DMS79 (cell line): ENCODE data around the gene CCDC88C.

ENCODE experiments used
- DNase-seq: peaks from one replicate; lab custom pipeline; 2025; lab: John Stamatoyannopoulos, UW

CCDC88C gene

DNA sequence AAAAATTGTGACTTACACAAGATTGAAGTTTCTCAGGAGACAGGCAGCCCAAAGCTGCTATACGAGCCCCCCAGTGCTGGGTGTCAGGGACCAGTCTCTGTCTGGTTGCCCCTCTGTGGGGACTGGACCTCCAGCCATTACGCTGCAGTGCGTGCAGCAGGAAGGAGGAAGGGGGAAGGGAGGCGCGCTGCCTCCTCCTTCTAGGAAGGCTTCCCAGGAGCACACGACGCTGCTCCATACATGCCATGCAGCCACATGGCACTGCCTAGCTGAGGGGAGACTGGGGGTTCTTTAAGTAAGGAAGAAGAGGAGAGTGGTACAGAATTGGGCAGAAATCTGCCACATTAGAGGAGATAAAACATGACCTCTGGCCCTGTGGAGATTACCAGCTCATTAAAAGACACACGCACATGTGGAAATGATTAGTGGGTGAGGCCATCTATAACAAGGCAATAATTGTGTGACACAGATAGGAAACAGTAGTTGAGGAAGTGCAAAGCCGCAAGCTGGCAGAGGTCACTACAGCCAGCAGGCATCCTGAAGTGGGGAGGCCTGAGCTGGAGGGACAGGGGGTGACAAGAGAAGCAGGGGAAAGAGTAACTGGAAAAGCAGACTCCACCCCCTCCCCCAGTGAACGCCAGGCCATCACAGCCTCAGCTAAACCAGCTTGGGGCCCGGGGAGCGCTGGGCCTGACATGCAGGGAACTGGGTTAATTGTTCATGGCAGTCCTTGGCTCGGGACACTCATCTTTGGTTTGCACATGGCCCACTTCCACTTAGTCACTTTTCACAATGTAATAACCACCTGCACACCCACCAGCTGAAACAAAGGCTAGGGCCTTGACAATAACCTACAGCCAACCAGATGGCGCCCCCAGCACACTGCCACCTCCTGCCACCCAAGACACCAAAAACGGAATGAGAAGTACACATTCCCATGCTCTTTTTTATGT, 39.6 kb downstream of the CCDC88C start:
- DNase-seq = no peak

DNA sequence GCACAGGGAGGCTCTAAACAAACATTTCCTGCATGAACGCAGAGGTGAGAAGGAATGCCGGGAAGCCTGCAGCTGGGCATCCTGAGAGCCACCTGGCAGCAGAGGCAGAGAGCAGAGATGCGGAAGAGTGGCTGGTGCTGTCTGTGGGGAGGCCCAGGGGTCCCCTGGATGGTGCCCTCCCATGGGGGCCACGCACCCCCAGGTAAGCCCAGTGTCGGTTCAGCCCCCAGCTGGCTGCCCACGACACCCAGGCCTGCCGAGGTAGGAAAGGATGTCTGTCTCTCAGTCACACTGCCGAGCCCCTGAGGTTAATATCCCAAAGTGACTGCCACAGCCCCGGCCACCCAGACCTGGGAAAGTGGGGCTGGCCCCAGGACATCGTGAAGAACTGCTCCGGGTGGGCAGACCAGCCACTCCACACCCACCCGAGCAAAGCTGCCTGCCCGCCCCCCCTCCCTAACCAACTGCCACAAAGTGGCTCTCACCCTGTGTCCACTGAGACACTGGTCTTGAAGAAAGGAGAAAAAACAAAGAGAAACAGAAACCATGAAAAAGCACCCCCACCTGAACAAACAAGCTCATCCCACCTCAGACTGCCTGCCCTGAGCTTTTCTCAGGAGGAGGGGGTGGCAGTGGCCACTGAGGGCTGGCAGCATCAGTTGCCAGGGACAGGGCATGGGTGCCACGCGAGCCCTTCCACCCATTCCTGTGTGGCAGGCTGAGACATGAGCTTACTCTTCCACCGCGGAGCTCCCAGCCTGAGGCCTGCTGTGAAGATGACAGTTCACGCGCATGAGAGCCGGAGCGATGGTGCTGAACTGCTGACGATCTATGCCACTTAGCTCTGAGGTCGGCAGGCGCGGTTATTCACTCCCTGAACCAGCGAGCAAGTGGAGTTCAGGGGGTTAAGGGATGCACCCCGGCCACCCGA, 40.8 kb downstream of the CCDC88C start:
- DNase-seq = peak; percentile 40

DNA sequence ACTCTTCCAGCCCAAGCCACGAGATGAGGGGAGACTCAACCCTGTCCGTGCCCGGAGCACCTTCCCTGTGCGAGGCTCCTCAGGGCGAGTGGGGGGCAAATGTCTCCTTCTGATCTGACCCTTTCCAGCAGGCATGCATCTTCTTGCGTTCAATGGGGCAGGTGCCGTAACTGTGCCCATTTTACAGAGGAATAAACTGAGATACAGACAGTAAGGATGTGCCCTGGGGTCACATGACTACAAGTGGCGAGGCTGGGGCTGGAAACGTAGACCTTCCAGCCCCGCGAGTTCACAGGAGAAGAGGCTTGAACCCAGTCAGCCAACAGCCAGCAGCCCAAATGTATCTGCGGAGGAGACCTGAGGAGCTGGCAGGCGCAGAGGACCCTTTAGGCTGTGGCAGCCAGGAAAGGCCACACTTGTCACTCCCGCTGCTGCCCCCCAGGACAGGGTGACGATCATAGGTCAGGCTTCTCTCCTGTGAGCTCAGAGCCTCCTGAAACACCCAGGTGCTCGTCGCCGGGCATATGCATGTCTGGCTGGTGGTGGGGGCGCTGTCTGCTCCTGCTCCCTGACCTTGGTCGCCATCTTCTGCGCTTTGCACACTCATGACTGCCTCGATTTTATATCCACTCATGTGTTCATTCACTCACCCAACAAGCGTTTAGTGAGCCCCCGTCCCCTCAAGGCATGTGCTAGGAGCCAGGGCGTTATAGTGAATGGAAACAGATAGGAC, 41.7 kb downstream of the CCDC88C start:
- no peak for DNase-seq

DNA sequence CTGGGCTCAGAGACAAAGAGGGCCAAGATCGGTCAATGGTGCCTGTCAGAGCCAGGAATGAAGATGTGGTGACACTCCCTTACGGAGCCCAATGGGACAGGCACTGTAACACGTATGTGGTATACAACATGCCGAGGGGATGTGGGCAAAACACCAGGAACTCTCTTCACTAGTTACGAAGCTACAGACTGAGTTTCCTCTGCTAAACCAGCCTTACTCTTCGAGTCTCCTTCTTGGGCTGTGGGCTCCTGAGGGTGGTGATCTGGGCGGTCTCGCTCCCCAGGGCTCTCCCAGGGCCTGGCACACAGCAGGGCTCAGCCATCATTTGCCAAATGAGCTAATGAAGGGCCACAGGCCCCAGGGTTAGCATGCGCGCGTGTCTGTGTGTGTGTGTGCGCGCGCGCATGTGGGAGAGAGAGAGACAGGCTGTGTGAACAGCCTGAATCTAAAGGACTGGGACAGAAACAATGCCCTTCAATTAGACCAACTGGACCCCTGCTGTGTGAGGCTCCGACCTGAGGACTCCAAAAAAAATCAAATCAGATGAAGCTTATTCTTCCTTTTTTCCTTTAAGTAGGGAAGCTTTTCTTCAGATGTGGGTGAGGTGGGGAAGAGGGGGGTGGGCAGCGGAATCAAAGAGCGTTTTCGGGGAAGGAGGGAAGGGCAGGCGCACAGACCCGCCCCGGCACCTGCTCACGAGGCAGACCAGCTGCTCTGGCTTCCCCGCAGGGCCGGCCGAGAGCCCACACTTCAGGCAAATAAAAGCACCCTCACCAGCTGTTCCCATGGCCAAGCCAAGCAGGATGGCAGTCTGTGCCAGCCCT, 42.5 kb downstream of the CCDC88C start:
- DNase-seq = peak; percentile 90

DNA sequence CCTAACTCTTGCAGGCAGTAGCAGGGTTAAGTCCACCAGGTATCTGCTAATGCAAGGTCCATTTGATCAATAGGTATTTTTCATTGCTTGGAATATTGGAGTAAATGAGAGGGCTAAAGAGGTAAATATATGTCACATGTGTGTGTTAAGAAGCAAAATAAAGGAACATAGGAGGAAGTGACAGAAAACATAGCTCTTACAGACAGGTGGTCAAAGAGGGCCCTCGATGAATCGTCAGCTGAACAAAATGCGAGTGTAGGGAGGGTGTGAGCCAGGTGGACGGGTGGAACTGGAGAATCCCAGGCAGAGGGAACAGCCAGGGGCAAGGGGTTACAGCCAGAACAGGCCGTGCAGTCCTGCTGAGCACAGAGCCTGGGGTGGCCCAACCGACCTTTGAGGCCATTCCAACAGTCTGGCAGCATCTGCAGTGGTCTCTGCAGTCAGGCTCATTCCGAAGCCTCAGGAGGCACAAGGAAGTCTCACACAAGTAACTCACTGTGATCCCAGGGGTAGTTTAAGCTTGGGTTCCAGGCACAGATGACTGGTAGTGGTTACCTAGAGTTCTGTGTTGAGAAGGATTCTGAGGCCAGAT, 43.2 kb downstream of the CCDC88C start:
- peak; percentile 56 for DNase-seq

DNA sequence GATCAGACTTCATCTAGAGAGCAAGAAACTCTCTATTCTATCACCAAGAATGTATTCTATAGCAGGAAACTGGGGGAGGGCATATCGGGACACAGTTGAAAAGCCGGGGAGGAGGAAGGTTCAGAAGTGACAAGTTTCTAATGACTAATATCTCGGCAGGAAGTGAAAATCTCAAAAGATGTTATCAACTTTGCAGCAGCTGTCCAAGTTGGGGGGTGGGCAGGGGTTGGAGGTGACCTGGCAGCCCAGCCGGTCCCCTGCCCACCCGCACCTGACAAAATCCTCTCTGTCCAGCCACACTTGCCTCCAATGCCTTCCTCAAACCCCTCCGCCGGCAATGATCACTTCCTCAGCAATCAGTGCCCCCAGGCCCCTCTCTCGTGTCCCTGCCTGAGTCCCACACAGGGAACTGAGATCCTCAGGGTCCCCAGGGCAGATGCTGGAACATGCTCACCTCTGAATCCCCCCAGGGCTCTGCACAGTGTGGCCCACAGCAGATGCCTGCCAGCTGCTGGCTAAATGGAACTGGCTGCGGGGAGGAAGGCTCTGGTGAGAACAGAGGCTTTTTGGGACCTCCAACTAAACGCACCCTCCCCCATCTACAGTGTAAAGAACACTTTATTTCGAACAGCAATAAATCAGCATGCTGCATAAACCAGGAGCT, 43.9 kb downstream of the CCDC88C start:
- DNase-seq = peak; percentile 27

DNA sequence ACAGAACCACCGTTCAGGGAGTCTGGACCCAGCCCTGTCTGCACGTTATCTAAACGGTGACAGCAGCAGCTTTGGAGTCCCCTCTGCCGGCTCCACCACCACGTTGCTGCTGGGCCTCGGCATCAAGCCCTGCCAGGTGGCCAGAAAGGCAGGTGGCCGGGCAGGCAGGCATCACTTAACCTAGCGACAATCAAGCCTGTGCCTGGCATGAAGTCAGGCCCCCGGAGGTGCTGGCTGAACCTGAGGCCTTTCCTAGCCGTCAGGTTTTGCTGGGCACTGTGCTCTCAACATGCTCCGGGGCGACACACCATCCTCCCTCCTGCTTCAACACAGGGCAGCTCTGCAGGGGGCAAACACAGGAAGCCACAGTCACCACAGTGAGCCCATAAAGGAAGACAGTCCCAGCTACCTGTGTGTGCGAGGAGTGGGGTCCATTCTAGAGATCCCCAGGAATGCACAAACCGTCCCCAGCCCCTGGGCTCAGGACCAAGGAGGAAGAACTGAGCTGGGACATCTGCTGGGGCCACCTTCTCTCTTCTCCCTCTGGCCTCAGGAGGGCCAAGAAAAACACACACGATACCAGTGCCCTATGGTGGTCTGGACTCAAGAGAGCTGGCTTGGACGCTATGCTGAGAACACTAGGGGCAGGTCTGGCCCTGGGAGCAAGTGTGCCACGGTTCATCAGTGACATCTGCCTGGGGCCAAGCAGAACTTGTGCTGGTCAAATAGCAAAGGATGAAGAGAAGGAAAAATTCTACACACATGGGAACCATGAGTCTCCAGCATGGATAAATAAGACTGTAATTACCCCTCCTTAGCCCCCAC, 44.7 kb downstream of the CCDC88C start:
- peak; percentile 82 for DNase-seq

DNA sequence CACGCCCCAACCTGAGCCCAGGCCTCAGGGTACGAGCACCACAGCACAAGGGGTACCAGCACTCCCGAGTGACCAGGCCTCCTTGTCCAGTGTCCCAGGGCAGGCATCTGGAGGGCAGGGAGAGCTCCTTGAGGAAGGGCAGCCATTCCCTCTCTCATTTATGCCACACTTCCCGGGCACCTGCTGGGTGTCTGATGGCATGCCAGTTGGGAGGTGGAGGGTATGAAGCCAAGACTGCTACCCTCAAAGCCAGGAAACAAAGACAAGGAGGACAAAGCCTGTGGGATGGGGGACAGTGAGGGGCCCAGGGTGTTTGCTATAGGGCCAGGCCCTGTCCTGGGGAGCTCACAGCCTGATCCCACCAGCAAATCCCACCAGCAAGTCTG, 45.6 kb downstream of the CCDC88C start:
- DNase-seq = no peak

DNA sequence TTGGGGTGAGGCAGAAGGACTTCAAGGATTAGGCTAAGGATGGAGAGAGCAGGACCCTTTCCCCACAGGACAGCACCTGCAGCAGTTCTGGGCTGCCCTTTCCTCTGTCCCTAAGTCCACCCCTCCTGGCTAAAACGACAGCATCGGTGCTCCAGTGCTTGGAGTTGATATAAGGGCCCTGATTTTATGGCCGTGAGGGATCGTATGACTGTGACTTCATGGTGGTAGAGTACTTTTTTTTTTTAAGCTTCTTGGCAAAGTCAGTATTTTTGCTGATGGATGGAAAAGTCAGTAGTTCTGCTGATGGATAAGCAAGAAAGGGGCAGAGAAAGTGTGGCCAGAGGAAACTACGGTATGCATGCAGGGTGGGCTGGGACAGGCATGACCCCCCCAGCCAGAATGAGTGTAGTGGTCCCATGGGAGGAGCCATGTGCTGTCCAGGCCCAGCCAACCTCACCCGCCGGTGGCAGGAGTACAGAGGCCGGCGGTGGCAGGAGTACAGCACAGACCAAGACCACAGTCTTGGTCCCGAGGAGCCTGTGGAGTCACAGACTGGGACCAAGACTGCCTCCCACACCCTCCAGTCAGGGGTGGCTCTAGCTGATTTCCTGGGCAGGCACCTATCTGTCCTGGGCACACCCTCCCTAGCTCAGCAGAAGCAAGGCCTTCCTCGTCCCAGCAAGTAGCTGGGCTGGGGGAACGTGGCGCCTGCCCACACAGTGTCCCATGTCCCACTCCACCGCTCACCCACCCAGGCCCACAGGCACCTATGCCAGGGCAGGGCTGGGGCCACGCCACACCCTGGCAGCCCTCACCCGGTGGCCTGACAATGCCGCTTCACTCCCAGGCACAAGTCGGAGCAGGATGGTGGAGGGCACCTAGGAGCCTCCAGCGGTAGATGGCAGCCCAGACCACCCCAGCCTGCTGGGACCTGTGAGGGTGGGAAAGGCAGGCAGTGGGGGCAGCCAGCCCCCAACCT, 46.3 kb downstream of the CCDC88C start:
- DNase-seq = peak; percentile 64

DNA sequence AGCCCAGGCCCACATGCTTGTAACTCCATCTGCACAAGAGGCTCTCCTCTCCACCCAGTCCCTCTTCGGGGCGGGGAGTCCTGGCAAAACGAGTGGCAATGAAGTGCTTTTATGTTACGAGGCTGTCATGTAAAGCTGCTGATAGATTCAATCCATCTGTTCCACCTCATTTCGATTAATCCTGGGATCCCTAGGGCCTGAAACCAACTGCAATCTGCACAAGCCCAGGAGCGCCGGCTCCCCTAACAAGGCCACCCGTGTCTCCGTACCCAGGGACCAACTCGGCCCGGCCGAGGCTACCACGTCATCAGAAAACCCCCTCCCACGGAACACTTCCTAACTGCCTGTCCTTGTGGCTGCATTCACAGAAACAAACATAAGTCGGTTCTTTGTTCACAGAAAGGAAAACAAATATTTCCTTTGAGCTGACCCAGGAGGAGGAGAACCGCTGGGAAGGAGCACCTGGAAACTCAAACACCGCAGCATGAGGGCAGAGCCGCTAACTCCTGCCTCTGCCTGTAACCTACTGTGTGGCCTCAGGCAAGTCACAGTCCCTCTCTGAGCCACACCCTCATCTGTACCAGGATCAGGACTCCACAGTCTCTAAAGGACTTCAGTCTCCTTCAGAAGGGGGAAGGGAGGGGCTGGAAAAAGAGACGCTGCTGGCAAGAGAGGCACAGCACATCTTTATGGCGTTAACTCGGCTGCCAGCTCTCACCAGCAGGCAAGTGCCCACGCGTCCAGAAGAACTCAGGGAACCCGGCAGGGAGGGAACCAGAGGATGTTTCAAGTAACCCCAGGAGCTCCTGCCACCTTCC, 47.8 kb downstream of the CCDC88C start:
- DNase-seq = peak; percentile 98

DNA sequence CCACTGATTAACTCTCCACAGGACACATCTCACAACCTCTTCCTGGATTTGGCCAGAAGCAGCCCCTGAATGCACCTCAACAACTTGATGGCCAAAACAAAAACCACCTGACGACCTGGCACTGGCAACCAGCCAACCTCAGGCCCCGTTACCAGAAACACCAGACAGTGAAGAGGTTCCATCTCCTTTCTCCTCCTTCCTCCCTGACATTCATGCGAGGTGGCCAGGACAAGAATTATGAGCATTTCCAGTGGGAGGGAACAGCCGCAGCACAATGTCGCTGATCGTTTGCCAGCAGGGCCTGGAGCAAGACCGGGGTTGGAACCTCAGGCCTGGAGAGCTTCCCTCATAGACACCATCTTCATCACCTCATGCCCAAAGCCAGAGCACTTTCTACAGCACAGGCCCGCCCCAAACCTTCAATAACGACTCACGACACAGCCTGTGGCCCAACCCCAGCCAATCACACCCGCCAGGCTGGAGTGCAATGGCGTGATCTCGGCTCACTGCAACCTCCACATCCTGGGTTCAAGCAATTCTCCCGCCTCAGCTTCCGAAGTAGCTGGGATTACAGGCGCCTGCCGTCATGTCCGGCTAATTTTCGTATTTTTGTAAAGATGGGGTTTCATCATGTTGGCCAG, 48.7 kb downstream of the CCDC88C start:
- DNase-seq = peak; percentile 90

DNA sequence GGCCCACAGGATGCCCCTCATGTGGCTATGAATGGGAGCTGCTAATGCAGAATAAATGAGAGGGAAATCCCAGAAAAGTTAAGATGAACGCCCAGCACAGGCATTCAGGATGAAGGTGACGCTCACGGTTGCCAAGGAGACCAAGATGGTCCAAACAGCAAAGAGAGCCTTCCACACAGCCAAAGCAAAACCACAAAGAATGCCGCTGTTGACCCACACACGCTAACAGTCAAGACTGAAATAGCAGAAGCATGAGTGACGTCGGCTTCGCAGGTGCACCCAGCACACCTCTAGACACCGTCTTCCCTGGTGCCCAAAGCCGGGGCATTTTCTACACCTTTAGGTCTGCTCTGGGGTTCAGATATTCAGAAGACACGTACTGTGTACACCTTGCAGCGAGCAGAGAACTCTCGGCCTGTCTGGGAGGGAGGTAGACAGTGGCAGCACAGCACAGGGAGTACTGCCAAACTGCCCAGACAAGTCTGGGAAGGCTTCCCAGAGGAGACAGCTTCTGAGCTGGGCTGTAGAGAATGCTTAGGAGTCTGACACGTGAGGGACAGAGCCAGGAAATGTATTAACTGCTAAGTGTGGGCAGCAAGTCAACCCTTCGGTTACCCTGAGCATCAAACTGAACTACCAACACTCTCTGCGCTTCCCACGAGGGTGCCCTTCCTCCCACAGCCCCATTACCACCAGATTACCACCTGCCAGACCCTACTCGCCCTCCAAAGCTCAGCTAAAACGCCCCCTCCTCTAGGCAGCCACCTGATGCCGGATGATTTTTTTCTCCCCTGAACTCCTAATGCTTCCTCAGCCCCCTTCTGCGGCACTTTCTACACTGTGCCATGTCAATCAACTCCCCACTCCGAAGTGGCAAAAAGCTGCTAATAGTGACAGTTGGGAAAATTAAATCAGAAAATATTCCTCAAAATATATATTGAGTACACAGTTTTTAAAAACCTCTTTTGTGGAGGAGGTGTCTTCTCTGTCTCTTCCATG, 50.1 kb downstream of the CCDC88C start:
- peak; percentile 93 for DNase-seq

DNA sequence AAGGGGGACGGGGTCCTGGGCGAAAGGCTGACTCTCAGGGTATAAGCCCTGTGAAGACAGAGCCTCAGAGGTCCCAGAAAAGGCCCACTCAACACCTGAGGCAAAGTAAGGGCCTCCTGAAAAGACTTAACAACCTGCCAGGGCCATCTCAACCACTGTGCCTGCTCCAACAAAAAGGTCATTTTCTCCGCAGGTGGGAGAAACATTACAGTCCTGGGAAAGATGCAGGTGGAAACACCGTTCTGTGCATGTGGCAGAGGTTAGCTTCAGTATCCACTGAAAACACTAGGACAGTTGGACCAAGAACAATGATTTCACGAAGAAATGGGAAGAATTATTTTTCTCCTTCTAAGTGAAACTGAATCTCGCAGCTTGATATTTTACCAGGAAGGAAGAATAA, 50.9 kb downstream of the CCDC88C start:
- no peak for DNase-seq

DNA sequence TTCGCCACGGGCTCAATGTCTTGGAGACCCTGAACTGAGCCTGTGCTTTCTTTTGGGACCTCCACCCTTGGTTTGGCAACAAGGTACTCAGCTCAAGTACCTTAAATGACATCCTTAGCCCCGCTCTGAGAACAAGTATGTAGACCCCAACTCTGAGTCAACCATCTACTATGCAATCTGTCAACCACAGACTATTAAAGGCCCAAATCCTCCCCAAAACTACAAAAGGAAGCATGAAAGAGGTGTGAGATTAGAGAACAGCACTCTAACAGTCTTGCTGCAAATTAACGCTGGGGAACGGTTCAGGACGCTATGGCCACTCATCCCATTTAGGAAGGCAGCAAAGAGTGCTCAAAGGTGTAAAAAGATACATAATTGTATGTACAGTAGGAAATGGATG, 52.1 kb downstream of the CCDC88C start:
- DNase-seq = no peak

DNA sequence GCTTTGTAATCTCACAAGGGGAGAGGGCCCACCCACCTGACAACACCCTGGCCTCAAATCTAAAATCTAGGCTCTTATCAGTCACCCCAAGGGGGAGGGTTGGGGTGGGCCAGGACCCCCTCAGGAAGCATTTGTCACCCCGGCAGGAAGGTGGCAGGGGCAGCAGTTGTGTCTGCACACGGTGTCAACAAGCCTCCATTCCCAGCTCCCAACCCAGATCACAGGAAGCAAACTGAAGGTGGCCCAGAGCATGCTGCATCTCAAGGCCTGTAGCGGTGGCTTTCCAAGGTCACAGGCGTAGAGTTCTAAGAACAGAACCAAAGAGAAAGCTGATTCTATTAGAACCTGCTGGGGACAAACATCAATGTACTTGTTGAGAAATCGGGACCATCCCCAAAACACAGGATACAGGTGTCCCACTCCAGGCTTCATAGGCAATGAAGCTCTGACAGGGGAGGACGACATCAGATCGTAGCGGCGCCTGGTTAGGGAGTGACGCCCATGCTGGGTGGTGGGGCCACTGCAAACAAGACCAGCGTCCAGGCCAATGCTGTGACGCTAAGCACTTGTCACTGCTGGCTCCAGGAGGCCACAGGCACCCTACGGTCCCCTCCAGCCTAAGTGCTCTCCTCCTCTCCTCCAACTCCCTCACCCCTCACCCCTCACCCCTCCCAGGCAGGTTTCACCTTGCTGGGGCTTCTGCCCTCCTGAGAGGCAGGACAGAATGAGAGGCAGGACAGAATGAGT, 52.9 kb downstream of the CCDC88C start:
- DNase-seq = no peak
